Effector memory CD4-positive, alpha-beta T cell (primary cell): ENCODE results near the gene FBXL17.

ENCODE experiments used
- DNase-seq, 3 donors: peaks; one replicate each; pipeline ENCODE4 v3.0.0-alpha.2; 2020
- H3K27ac ChIP-seq: 2 replicates; pipeline ENCODE4 v1.7.0; 2013; ENCODE audit warnings: mild to moderate bottlenecking, low read length, moderate library complexity; ENCODE audit not compliant: insufficient read depth, poor library complexity, severe bottlenecking
- H3K27me3 ChIP-seq: replicated peaks from 2 replicates; pipeline ENCODE4 v1.7.0; 2013; ENCODE audit warnings: mild to moderate bottlenecking, low read length; ENCODE audit not compliant: insufficient read depth, control insufficient read depth, poor library complexity, severe bottlenecking
- H3K36me3 ChIP-seq: 2 replicates; pipeline ENCODE4 v1.7.0; 2013; ENCODE audit warnings: mild to moderate bottlenecking, low read length, moderate library complexity; ENCODE audit not compliant: control insufficient read depth, insufficient read depth
- H3K4me1 ChIP-seq: 2 replicates; pipeline ENCODE4 v1.7.0; 2013; ENCODE audit warnings: low read length, mild to moderate bottlenecking; ENCODE audit not compliant: control insufficient read depth, insufficient read depth, poor library complexity, severe bottlenecking
- H3K4me3 ChIP-seq: 2 replicates; pipeline ENCODE4 v1.7.0; 2013; ENCODE audit warnings: low read length, low read depth, mild to moderate bottlenecking; ENCODE audit not compliant: insufficient read depth, poor library complexity, severe bottlenecking
- H3K9me3 ChIP-seq: 2 replicates; pipeline ENCODE4 v1.7.0; 2013; ENCODE audit warnings: mild to moderate bottlenecking, low read length, moderate library complexity; ENCODE audit not compliant: control insufficient read depth

The FBXL17 gene

DNA sequence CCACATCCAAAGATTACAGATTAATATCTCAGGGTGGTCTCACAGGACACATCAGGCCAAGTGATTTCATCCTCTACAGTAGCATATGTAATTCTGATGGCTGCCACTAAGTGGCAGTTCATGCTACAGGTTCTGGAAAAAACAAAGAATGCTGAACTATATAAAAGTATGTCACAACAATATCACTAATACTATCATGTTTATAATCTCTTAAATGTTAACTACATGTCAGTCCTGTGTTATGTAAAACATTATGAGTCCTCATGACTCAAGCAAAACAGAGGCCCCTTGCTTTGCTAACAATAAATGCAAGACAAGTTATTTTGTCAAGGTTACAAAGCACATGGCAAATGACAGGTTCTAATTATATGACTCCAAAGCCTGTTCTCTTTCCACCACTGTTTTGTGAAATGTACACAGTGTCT lies 233.2 kb downstream of the FBXL17 start:
- Histone ChIP-seq H3K27me3 (no peaks in the 10 kb centered on the region), H3K4me3 (no peak overlapping the region), H3K9me3 (no peaks in the 10 kb centered on the region), H3K27ac (no peak overlapping the region), H3K4me1 (no peaks in the 10 kb centered on the region), H3K36me3 (no peaks in the 10 kb centered on the region)
- DNase-seq: no peak

DNA sequence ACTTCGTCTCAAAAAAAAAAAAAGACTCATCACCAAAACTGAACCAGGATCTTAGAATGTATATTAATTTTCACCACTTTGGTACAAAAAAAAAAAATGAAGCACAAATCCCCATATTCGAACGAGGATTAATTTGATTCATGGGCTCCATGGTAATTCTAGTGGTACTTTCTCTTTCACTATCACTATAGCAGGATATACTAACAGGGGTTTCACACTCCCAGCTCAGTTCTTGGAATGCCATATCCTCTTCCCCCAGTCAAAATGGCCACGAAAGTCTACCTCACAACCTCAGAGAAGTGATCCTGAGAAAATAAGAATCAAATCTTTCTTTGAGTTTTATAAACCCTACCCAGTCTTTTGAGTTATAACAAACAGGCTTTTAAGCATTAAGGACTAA lies 235.7 kb downstream of the FBXL17 start:
- Histone ChIP-seq H3K27me3 (no peaks in the 10 kb centered on the region), H3K4me3 (no peak overlapping the region), H3K36me3 (no peaks in the 10 kb centered on the region), H3K9me3 (no peaks in the 10 kb centered on the region), H3K4me1 (no peaks in the 10 kb centered on the region), H3K27ac (no peak overlapping the region)
- DNase-seq: no peak

DNA sequence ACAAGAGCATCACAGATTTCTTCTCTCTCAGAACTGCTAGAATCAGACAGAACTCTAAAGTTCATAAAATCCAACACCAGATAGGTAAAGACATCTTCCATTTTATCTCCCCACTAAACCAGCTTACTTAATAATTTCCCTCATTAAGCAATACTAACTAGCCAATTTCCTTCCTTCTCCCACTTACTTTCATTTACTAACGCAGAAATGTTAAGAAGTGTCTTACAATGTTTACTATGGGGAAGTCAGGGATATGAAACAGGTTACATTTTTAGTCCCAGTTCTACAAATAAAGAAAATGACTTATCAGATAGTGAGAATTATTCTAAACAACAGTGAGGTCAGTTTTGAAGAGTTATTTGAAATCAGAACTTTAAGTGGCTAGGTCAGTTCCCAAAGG lies 236.5 kb downstream of the FBXL17 start:
- no peak for DNase-seq
- H3K27ac ChIP-seq: no peak overlapping the region
- no peaks in the 10 kb centered on the region for H3K36me3 ChIP-seq
- H3K4me1 ChIP-seq: no peaks in the 10 kb centered on the region
- H3K4me3 ChIP-seq: no peak overlapping the region
- H3K27me3 ChIP-seq: no peaks in the 10 kb centered on the region
- no peaks in the 10 kb centered on the region for H3K9me3 ChIP-seq

DNA sequence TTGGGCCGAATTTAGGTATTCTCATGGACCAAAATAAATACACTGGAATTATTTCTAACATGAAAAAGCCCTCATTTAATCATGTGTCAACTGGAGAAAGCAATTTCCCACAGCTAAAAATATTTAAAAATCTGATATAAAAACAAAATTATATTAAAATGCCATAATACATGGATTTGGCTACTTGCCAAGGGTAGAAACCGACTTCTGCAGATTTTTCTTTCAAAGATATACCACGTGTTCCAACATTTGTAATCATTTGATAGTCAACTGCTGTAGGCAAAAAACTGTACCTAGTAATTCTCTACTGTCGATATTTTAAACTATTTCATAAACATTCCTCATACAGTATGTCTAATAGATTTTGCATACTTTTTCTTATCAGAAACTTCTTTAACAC lies 237.6 kb downstream of the FBXL17 start:
- Histone ChIP-seq H3K4me1 (no peaks in the 10 kb centered on the region), H3K4me3 (no peak overlapping the region), H3K36me3 (no peaks in the 10 kb centered on the region), H3K9me3 (no peaks in the 10 kb centered on the region), H3K27ac (no peak overlapping the region), H3K27me3 (no peaks in the 10 kb centered on the region)
- DNase-seq: no peak

GRCh38 chr5:108143581-108143980 lies 238.3 kb downstream of the FBXL17 start:
- Histone ChIP-seq H3K36me3 (no peaks in the 10 kb centered on the region), H3K9me3 (no peaks in the 10 kb centered on the region), H3K27ac (no peak overlapping the region), H3K27me3 (no peaks in the 10 kb centered on the region), H3K4me3 (no peak overlapping the region), H3K4me1 (no peaks in the 10 kb centered on the region)
- DNase-seq: no peak

DNA sequence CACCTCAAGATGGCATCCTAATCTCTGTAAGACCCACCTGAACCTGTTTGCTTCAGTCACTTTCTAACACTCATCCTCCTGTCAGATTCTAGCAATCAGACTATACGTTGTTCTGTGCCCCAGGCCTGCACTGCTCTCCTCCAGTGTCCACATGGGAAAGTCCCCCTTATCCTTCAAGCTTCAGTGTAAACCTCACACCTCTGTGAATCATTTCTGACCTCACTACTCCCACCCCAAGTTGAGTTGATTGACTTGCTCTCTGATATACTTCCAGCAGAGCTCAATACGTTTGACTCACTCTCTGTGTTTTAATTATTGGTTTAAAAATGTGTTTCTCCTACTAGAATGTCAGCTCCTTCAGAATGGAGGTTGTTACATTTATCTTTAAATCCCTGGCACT lies 240.2 kb downstream of the FBXL17 start:
- Histone ChIP-seq H3K4me1 (no peaks in the 10 kb centered on the region), H3K36me3 (no peaks in the 10 kb centered on the region), H3K27me3 (no peaks in the 10 kb centered on the region), H3K9me3 (no peaks in the 10 kb centered on the region), H3K4me3 (no peak overlapping the region), H3K27ac (no peak overlapping the region)
- no peak for DNase-seq

- Histone ChIP-seq H3K4me1 (no peaks in the 10 kb centered on the region), H3K9me3 (no peaks in the 10 kb centered on the region), H3K27me3 (no peaks in the 10 kb centered on the region), H3K27ac (no peak overlapping the region), H3K36me3 (no peaks in the 10 kb centered on the region), H3K4me3 (no peak overlapping the region)
- no peak for DNase-seq
These were observed 245.4 kb downstream of the FBXL17 start for GRCh38 chr5:108136493-108136892.

- Histone ChIP-seq H3K4me1 (no peaks in the 10 kb centered on the region), H3K27ac (no peak overlapping the region), H3K4me3 (no peak overlapping the region), H3K9me3 (no peaks in the 10 kb centered on the region), H3K27me3 (no peaks in the 10 kb centered on the region), H3K36me3 (no peaks in the 10 kb centered on the region)
- DNase-seq: no peak
These were observed 252.8 kb downstream of the FBXL17 start for GRCh38 chr5:108129129-108129528.

GRCh38 chr5:108125771-108126511 lies 256.0 kb downstream of the FBXL17 start:
- H3K36me3 ChIP-seq: no peaks in the 10 kb centered on the region
- H3K27me3 ChIP-seq: no peaks in the 10 kb centered on the region
- no peak overlapping the region for H3K27ac ChIP-seq
- no peaks in the 10 kb centered on the region for H3K9me3 ChIP-seq
- H3K4me3 ChIP-seq: no peak overlapping the region
- no peaks in the 10 kb centered on the region for H3K4me1 ChIP-seq
- DNase-seq: no peak

GRCh38 chr5:108124596-108124995 lies 257.3 kb downstream of the FBXL17 start:
- no peaks in the 10 kb centered on the region for H3K36me3 ChIP-seq
- no peak for DNase-seq
- H3K4me1 ChIP-seq: no peaks in the 10 kb centered on the region
- H3K27ac ChIP-seq: no peak overlapping the region
- H3K4me3 ChIP-seq: no peak overlapping the region
- H3K9me3 ChIP-seq: no peaks in the 10 kb centered on the region
- no peaks in the 10 kb centered on the region for H3K27me3 ChIP-seq
